NCI-H2196 (cell line): ENCODE data around the gene KCNJ1.

Source experiments
- DNase-seq: peaks from one replicate; lab custom pipeline; 2025; ENCODE audit not compliant: unreplicated experiment; lab: John Stamatoyannopoulos, UW

KCNJ1 gene

DNA sequence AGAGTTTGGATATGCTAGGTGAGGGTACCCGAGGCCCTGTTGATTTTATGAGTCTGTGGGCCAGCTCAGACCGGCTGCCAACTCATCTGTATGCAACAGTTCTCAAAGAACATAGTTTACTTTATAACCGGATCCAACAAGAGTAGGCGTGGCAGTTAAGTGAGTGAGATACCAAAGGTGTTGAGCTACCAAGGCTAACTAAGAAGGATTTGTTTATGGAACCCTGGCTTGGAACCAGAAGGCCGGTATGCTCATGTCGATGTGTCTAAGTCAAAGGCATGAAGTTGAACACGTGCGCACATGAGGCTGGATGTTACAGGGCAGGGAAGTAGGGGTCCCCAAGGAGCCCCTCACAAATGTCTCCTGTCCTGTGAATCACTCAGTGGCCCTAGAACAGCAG lies at the start of gene KCNJ1:
KCNJ1 (minus strand) TSS at position 20 of the 400 bp plus-strand sequence. CDS start 27,053 bp downstream, outside the sequence.
- no peak for DNase-seq

DNA sequence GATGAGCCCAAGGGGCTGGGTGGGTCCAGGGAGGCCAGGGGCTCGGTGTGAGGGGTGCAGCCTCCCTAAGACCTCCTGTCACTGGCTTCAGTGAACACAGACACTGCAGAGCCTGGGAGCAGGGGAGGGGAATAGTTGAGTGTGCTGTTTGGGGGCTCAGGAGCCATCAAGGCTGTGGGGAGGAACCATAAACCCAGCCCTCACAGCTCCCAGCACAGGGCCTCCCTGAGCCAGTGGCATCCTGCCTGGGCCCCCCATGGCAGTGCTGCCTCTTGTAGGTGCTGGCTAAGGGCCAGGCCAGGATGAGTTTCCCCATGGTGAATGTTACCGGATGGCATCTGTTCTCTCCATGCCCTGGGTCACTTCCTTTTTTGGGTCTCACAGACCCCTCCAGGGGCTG lies 49.6 kb upstream of the KCNJ1 start:
- DNase-seq = no peak

DNA sequence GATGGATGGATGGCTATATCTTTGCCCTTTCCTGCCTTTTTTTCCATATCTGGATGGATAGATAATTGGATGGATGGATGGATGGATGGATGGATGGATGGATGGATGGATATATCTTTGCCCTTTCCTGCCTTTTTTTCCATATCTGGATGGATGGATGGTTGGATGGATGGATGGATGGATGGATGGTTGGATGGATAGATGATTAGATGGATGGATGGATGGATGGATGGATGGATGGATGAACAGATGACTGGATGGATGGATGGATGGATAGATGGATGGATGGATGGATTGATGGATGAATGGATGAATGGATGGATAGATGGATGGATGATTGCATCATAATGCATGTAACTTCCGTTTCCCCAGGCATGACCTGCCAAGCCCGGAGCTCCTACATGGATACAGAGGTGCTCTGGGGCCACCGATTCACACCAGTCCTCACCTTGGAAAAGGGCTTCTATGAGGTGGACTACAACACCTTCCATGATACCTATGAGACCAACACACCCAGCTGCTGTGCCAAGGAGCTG lies 49.0 kb upstream of the KCNJ1 start:
- no peak for DNase-seq

DNA sequence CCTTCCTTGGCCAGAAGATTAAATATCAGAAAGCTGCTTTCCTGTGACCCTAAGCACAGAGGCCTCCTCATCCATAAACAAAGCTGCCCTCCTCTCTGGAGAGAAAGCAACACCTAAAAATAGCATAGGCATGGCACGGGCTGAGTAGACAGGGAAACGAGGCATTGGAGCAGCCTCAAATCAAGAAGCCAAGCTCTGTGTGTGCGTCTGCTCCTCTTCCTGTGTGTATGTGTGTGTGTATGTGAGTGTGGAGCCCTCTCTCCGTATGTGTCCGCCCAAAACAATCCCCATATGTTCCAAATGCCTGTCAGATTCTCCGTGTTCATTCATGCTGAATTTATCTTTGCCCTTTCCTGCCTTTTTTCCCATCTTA lies 48.0 kb upstream of the KCNJ1 start:
- no peak for DNase-seq

DNA sequence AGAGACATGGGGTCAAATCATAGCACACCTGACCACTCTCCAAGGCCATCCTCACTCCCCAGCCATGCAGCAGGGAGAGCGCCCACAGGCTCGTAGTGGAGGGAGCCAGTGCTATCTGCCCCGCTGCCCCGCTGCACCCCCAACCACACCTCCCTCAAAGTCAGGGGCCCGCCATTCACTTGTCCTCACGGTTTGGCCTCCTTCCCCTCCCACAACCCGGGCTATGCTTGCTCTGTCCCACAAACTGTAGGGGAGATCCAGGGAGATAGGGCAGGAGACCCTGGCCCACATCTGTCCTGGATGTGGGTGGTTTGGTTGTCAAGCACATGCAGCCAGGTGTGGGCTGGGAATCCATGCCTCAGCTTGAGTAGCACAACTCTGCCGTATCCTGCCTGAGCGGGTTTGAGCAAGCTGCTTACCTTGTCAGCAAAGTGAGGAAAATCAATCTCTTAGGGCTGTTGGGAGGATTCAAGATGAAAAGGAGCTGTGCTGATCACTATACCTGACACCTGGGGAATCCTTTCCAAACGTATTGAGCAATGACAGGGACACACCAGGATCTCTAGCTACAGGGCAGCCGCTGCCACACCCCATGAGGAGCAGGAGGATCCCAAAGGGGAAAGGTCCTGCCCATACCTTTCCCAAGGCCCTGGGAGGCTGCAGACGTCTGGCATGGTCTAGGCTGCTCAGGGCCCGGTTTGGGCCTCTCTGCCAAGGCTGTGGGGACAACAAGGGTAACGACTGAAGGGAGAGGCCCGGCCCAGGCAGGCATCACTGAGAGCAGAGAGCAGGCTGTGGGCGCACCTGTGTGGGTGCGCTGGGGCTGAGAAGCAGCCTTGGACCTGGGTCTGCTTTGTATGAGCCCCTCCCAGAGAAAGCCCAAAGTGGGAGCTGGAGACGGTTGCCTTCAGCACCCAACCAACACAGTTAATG lies 47.4 kb upstream of the KCNJ1 start:
- DNase-seq = no peak

DNA sequence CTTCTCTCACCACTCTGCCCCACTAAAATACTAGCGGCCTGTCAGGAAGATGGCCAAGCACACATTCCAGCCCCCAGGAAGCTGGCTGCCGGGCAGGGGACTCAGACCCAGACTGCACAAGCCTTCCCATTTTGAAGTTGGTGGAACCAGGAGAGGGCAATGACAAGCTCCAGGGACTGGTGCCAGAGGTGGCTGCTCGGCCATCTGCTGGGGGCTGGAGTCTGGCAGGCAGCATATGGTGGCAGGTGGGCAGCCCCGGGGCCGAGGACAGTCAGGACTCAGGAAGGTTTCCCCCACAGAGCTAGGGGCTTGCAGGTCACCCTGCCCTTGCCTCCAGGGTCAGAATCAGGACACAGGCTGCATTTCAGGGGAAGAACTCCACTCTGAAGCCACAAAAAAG lies 46.7 kb upstream of the KCNJ1 start:
- no peak for DNase-seq

DNA sequence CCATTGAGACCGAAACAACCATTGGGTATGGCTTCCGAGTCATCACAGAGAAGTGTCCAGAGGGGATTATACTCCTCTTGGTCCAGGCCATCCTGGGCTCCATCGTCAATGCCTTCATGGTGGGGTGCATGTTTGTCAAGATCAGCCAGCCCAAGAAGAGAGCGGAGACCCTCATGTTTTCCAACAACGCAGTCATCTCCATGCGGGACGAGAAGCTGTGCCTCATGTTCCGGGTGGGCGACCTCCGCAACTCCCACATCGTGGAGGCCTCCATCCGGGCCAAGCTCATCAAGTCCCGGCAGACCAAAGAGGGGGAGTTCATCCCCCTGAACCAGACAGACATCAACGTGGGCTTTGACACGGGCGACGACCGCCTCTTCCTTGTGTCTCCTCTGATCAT lies 44.6 kb upstream of the KCNJ1 start:
- no peak for DNase-seq

DNA sequence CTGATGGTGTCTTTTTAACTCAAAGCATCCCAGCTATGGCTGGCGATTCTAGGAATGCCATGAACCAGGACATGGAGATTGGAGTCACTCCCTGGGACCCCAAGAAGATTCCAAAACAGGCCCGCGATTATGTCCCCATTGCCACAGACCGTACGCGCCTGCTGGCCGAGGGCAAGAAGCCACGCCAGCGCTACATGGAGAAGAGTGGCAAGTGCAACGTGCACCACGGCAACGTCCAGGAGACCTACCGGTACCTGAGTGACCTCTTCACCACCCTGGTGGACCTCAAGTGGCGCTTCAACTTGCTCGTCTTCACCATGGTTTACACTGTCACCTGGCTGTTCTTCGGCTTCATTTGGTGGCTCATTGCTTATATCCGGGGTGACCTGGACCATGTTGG lies 44.1 kb upstream of the KCNJ1 start:
- no peak for DNase-seq

DNA sequence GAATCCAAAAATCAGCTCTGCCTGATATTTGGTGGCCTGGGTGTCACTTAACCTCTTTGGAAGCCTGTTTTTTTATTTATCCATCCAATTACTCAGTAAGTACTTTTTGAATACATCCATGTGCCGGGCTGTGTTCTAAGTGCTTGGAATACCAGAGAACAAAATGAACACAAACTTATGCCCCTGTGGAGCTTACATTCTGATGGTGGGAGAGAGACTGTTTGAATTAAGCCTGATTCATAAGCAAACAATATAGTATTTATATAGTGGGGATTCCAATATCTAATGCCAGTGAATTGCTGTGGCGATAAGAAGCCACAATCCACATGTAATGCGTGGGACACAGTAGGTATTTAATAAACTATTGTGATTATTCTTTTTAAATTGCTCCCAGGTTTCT lies 43.5 kb upstream of the KCNJ1 start:
- no peak for DNase-seq

DNA sequence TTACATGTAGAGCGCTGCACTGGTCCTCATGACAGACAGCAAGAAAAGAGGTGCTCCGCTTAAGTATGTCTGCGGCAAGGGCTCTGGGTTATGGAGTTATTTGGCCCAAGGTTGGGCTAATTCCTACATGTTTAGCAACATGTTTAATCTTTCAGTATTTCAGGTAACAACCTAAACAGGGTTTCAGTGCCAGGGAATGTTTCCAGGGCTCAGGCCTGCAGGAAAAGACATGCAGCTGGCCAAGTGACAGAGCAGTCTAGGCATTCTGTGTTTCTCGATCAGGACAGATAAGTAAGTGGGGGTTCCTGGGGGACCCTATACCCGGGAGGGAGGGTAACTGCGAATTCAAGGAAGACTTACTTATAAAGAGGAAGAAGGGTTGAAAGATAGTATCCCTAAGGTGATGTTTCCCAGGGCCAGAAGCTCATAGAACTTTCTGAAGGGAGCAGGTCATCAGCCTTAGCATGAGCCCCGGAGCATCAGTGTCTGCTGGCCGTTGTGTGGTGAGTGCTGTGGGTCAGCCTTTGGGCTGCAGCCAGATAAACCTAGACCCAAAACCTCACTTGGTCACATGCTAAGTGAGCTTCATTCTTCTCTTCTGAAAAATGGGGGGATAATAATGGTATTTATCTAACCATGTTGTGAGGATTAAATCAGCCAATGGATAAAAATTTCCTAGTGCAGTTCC lies 42.5 kb upstream of the KCNJ1 start:
- no peak for DNase-seq

DNA sequence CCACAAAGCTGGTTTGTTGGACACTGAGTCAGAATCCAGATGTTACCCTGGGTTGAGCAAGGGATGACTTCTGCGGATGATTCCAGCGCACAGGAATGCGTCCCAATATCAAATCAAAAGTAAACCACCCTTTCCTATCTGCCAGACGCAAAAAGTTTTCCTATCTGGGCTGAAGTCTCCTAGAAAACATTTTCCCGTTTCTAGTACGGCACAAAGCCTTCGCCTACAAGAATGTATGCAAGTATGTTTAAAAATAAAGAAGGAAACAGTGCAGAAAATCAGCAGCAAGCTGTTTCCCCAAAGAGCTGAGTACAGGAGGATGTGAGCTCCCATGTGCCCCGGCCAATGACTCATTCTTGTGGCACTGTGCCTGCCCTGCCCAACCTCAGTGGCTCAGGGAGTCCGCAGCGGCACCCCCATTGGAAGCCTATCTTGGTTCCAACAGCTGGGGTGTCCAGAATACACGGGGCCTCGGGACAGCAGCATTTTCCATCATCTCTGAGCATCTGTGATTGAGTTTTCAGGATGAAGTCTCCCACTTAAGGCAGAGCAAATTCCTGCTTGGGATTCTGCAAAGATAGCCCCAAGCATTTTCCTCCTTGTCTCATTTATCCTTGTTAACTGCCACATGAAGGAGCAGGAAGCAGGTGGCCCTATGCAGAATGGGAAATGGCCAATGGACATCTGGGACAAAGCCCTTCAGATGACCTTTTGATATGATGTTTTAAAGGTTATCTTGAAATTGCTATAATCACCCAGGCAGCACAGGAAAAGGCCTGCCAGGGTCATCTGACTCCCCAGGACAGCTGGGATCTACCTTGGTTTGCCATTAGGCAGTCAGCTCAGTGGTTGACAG lies 41.5 kb upstream of the KCNJ1 start:
- DNase-seq = no peak

DNA sequence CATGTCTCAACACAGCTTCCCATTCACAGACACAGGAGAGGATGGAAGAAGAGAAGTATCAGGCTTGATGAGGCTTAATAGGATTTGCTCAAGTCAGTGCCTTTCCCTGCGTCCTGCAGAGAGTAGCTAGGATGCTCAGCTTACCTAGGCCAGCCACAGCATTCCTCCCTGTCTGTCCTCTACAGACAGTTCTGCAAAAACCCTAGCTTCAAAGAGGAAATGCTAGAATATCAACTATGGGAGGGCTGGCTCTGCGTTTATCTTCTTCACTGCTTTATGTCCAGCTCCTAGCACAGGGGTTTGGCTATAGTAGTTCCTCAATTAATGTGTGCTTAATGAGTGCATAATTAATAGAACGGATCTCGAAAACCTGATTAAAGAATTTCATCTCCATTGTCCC lies 40.5 kb upstream of the KCNJ1 start:
- DNase-seq = no peak

DNA sequence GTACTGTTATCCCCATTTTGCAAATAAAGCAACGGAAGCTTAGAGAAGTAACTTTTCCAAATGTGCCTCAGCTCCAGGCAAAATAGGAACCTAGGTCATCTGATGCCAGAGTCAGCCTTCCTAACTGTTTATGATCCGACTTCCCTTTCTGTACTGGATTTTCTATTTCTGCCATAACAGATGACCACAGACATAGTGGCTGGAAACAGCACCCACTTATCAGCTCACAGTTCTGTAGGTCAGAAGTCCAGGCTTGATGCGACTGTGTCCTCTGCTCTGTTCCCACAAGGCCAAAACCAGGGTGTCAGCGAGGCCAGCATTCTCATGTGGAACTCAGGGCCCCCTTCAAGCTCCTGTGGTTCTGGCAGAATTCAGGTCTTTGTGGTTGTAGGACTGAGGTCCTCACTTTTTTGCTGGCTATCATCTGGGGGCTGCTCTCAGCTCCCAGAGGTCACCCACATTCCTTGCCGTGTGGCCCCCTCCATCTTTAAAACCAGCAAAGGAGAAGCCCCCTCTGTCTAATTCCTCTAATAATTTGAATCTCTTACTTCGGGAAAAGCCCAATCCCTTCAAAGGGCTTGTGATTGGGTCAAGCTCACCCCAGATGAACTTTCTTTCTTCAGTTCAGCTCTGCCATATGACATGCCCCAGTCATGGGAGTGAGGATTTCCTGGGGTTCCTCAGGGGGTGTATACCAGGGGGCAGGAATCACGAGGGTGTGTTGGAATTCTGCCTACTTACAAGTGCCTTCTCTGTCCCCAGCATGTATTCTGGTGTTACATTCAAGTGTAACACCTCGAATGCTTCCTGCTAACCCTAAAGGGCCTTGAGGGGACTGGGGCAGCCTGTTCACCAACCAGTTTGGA lies 39.3 kb upstream of the KCNJ1 start:
- DNase-seq = no peak

DNA sequence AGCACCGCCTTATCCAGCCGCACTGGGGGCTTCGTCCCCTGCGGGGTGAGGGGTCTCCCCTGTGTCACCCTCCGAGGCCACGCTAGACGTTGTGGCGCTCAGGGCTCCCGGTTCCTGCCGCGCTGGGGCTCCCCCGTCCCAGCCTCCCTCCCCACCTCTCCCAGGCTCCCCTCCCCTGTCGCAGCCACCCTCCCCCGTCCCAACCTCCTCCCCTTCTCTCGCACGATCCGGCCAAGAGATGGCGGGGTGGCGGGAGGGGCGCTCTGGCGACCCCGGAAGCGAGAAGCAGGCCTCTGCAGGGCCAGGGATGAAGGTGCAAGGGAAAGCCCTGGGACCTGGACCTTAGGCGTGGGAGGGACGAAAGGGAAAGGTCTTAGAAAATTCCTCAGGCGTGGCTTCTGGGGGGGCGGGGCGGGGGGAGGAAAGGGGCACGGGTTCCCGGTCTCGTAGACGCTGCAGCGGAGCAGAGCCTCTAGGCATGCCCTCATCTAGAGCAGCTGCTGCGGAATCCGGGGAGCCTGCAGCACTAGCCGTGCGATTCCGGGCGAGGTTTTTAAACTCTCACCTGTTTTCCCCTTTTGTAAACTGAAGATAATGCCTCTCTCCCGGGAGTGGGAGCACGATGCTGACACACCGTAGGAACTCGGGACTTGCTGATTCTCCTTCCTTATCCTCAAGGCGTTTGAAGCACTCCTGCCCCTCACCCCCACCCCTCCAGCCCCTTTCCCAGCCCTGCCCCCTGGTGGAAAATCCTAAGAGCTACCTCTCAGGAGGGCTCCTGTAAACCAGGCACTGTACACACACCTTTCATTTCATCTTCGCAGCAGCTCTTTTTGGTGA lies 38.5 kb upstream of the KCNJ1 start:
- peak; percentile 39 for DNase-seq

DNA sequence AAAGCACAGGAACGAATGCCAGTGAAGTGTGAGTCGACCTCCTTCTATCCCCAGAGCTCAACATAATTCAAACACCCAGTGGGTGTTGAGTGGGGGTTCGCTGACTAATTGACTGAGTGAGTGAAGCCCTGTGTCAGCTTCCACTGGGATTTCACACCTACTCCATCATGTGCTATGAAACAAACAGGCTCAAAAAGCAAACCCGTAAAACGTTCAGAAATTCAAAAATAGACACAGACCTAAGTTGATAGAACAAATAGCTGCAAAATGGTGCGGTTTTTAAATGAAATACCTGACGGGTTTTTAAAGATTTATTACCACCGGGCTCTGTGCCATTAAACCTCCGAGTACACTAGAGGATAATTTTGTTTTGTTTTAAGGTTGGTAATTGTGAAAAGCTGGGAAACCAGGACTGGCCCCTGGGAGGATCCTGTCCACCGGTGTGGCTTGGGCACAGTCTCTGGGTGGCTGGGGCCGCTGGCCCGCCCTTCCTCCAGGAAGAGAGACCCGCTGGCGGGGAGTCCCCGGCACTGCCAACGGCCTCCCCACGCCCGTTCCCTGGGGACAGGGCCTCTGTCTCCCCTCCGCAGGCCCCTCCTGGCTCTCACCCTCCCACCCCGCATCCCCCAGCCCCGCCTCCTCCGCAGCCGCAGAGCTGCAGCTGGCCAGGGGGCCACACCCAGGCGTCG lies 37.7 kb upstream of the KCNJ1 start:
- DNase-seq = no peak

DNA sequence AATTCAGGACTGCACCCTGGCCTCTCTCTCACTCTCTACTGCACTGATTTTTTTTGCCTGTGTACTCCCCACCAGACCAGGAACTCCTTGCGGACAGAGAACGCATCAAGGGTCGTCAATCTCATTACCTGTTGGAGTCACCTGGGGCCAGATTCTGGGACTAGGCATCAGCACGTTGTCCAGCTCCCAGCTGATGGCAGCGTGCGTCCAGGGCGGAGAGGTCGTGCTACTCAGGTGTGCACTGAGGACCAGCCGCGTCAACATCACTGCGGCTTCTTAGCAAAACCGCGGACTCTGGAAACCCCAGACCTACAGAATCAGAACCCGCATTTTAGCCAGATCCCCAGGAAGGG lies 37.2 kb upstream of the KCNJ1 start:
- no peak for DNase-seq

DNA sequence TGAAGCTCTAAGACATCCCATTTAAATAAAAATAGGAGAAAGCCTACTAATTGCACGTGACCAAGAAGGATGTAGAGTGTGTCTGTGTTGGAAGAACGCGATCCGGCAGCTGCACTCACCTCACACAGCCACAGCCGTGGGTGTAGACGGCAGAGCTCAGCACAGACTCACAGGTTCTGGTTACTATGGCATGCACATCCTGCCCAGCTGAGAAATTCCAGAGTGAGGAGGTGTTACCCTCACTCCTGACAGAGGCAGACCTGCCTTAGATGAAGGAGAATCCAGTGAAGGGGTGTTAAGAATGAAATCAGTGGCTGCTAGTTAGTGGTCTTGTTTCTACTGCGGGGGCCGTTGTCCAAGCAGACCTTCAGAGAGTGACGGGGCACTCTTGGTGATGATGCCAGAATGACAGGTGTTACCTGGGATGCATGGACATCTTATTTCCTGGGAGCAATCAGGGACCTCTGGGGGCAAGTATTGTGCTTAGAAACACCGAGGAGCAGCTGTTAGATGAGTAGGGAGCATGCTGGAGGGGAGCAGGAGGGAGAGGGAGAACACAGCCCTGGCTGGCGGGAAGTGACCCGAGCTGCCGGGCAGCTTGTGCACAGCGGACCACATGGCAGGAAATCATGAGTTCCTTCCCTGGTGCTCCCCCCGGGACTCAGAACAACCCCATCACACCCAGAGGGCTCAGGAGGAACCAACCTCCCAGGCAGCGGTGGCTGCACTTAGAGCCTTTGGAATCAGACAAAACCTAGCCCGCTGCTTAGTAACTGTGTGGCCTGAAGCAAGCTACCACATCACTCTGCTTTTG lies 36.4 kb upstream of the KCNJ1 start:
- no peak for DNase-seq

DNA sequence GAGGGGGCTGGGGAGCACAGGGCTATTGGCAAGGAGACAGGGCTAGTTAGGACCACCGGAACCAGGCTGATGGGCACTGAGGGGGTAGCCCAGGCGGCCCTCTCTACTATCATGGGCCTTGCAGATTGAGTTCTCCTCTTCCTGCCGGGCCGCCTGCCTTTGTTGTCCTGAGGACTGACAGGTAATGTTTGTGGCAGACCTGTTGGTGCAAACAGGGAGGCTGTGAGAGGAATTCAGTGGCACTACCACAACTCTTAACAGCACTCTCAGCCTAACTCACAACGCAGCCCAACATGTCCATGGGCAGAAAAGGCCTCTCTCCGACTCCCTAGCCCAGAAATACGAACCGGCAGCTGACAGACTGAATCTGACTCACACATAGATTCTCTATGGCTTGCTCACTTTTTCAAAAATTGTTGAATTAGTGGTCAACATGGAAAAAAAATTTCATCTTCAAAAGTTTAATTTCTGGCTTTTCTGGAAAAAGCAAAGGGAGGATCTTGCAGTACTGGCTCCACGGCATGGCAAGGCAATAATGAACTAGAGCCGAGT lies 35.5 kb upstream of the KCNJ1 start:
- DNase-seq = no peak
